Activated T-cell treated with anti-CD3 and anti-CD28 coated beads for 1 hour (primary cell): ENCODE data around the gene KRTAP9-6.
"Not testable (repeated sequence)": the region's sequence is repeated elsewhere in the genome, so short reads cannot be mapped to it uniquely, and the experiment has no call there.

Experiments
- DNase-seq: peaks from one replicate; pipeline ENCODE4 v3.0.0-alpha.2; 2020; ENCODE audit warnings: low read depth

The KRTAP9-6 gene

DNA sequence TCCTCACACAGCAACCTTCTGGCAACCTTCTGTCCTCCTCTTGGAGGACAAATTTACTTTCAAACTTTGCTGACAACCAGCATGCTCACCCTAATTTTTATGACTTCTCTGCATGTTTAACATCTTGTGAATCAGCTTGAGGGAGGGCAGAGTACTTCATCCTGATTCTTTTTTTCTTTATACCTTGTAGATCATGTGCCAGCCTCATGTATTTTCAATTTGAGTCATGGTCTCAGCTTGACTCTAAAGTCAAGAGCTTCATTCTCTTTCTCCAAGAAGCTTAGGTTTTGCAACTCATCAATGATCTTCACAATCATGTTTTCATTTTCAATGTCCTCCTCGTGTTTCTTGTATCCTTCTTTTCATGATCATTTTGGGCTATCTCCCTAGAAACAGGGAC lies 6.7 kb downstream of the KRTAP9-6 start:
- DNase-seq = no peak

DNA sequence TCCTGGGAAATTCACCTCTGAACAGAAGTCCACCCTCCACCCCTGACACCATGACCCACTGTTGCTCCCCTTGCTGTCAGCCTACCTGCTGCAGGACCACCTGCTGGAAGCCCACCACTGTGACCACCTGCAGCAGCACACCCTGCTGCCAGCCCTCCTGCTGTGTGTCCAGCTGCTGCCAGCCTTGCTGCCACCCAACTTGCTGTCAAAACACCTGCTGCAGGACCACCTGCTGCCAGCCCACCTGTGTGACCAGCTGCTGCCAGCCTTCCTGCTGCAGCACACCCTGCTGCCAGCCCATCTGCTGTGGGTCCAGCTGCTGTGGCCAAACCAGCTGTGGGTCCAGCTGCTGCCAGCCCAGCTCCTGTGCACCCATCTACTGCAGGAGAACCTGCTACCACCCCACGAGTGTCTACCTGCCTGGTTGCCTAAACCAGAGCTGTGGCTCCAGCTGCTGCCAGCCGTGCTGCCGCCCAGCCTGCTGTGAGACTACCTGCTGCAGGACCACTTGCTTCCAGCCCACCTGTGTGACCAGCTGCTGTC lies 10.5 kb downstream of the KRTAP9-6 start, which contains the start of gene KRTAP9-7:
Gene KRTAP9-7 (plus strand): TSS at position 51 of the 543 bp plus-strand sequence. CDS start 0 bp downstream, at position 51.
- not testable (repeated sequence) for DNase-seq

DNA sequence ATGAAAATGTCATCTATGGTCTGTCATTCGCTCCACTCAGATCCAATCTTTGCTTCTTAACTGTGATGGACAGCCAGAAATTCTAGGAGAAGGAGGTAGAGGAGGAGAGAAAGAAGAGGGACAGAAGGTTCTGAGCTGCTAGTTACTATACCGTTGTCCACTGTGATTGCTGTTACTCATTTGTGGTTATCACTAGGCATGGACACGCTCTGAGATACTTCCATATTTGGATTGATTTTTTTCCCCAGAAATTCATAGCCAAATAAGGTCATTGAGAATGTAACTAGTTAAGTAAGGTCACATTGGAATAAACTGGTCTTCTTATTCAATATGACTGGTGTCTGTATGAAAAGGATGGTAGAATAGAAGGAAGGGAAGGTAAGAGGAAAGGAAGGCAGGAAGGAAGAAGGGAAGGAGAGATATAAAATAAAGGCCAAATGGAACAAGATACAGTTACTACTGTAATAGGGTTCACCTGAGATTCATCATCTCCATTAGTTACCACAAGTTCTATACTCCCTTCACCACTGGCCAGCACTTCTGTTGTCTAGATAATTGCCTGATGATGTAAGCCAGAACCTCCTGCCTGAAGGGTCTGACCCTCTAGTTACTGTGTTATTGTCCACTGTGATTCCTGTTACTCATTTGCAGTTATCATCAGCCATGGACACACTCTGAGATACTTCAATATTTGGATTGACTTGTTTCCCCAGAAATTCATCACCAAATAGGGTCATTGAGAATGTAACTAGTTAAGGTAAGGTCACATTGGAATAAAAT lies 13.2 kb downstream of the KRTAP9-6 start:
- DNase-seq = no peak

DNA sequence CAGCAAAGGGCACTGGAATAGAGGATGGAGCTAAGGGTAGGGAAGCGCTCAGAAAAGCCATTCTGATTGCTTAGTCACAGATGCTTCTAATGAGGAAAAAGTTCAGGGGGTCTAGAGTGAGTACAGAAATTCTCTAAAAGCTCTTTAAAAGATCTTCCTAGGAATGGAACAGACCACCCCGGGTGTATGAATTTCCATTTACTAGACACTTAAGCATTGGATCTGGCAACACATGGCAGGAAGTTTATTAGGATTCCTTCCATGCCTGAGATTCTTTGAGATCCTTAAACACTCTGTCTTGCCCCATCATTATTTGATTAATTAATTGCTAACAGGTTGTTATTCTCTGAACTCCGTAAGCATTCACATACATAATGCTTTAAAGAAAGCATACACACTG lies 18.9 kb downstream of the KRTAP9-6 start:
- no peak for DNase-seq

- no peak for DNase-seq
Measured at GRCh38 chr17:41284546-41284945, 19.4 kb downstream of the KRTAP9-6 start.

- no peak for DNase-seq
Measured at GRCh38 chr17:41287050-41287449, 21.9 kb downstream of the KRTAP9-6 start.

GRCh38 chr17:41294016-41294415 lies 28.8 kb downstream of the KRTAP9-6 start:
- DNase-seq = no peak

GRCh38 chr17:41296846-41297245 lies 31.7 kb downstream of the KRTAP9-6 start:
- DNase-seq = no peak

GRCh38 chr17:41298458-41299135 lies 33.4 kb downstream of the KRTAP9-6 start:
- no peak for DNase-seq

DNA sequence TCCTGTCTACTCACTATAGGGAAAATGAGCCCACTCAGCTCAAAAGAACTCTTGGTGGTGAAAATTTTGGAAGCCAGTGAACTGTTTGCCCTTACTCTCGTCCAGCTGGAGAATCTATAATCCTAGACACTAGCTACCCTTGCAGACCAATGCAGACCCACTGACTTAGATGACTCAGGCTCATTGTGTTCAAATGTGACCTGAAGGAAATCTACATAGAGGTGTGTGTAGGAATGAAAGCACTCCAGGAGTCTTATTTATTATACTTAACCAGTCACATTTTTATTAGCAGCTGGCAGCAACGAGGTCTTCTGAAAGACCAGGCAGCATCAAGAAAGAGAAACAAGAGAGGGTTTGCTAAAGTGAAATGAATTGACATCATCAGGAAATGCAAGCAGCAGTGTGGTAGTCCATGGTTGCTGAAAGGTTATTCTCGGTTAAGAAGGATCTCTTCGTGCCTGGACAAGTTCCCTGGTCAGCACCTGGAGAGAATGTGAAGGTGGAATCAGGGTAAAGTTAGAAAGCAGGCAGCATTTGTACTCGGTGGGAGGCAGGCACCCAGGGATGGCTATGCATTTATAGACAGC lies 36.1 kb downstream of the KRTAP9-6 start:
- no peak for DNase-seq

DNA sequence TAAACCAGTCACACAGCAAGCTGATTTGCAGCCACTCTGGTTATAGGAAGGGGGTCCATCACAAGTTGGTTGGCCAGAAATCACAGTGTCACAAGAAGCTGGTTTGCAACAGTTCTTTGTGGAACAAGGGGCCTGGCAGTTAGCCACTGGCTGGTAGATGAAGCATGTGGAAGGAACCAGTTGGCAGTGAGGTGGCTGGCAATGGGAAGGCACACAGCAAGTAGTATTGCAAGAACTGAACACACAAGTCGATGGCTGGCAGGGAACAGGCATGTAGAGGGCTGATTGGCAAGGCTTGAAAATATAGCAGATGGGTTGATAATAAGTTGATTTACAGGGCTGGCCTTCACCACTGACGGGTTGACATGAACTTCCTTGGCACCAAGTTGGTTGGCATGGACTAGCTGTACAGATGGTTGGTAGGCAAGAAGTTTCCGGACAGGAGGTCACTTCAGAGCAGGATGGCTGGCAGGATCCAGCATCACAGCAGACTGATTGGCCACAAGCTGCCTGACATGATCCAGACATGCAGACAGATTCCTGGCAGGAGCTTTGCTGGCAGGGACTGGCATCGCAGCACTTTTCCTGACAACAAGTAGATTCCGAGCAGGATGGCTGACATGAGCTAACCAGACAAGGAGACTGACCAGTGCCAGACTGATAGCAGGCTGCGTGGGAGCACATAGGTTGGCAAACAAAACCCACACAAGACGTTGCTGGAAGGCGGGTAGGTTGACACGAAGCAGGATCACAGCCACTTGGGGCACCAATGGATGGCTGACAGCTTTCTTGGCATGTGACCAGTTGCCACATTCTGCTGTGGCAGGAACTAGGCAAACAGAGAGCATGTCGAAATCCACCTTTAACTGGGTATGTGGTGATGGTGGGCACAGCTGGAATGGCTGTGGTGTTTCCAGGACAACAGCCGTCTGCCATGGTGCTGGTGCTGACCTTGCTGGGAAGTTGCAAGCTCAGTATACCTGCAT lies 37.0 kb downstream of the KRTAP9-6 start, which contains the start of gene KRTAP29-1:
Gene KRTAP29-1 (minus strand): TSS at position 936 of the 986 bp plus-strand sequence. CDS start 0 bp downstream, at position 936.
- DNase-seq = no peak

DNA sequence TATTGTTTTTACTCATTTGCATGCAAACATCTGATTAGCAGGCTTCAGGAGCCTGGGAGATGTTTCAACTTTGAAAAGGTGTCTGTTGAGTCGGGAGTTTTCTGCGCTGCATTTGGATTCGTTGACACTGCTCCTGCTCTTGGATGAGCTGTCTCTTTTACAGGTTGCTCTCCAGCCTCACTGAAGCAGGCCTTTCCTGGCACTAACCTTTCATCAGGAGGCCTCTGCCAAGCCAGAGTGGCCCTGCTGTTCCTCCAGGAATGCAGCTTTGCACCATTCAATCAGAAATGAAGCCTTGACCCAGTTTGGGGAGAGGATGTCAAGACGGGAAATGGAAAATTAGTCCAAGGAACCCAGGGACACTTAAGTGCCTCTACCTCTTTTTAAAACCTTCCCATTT lies 37.8 kb downstream of the KRTAP9-6 start:
- no peak for DNase-seq

DNA sequence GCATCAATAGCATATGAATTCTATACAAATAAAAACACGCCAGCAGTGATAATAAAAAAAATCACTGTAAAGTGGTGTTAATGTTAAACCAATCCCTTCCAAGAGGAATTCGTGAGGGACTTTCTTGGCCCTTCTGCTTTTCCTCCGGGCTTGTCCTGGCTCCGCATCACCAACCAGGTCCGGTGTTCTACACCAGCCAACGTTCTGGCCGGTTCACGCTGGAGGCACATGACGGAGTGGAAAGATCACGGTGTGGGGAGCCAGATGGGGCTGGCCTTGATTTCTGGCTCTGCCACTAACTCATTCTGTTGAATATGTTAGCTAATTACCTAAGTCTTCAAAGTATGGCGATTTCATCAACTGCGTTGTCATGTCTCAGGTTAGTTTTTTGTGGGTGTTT lies 38.9 kb downstream of the KRTAP9-6 start:
- no peak for DNase-seq

- no peak for DNase-seq
Measured at GRCh38 chr17:41307647-41308046, 42.5 kb downstream of the KRTAP9-6 start.

GRCh38 chr17:41308251-41308917 lies 43.2 kb downstream of the KRTAP9-6 start:
- peak; percentile 59 for DNase-seq

- DNase-seq = peak; percentile 38
Measured at GRCh38 chr17:41308918-41309359, 43.8 kb downstream of the KRTAP9-6 start, which contains the start of gene KRTAP16-1. TSS of gene KRTAP16-1 (minus strand) at chr17:41309309. CDS start at chr17:41309253, 56 bp downstream.

DNA sequence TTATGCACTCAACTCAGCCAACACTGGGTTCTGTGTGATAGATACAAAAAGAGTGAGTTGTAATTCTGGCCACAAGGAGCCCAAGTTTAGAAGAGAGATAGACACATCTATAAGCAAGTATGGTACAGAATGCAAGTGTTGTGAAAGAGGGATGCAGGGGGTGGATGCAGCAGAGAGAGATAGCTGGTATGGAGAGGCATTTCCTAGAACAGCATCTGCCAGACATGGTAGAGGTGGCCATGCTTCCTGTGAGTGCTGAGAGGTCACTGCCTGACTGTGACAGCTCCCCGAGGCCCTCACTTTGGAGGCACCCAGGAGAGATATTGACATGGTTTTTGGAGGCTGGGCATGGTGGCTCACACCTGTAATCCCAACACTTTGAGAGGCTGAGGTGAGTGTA lies 45.9 kb downstream of the KRTAP9-6 start:
- no peak for DNase-seq

DNA sequence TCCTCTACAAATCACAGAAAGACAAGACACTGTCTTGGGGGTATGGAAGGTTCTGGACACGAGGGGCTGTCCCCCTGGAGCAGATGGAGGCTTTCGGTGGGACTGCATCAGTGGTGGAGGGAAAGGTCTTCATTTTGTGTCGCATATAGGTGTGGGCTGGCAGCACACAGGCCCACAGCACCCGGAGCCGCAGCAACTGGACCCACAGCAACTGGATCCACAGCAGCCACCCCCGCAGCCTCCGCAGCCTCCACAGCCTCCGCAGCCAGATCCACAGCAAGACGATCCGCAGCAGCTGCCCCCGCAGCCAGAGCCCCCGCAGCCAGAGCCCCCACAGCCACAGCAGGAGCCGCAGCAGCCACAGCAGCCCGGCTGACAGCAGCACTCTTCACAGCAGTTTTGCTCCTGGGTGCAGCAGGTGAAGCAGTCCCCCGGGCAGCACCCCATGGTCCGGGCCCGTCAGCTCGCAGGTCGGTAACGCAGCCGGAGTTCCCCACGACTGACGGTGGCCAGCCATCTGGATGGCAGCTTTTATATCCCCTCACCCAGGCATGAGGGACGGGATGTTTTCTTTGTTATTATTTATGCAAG lies 50.1 kb downstream of the KRTAP9-6 start, which contains the start of gene KRTAP17-1:
Gene KRTAP17-1 (minus strand): TSS at position 507 of the 591 bp plus-strand sequence. CDS start 60 bp downstream, at position 447.
- no peak for DNase-seq
